Transverse colon (tissue), 4 donors: ENCODE measurements around the gene HTRA1. TPM values are rescaled to one million over a fixed set of nuclear protein-coding genes. Genes with fewer than 3 reads are reported as not detected.
A peak's percentile ranks its signal among the peaks of the same experiment; 100 is the strongest.

ENCODE experiments used
- DNase-seq: peaks from one replicate; pipeline ENCODE4 v3.0.0-alpha.2; 2019
- H3K27ac ChIP-seq, 4 donors: fragments of 200-600 bp; sonication (generic); 2 replicates each; pipeline ENCODE4 v1.5.1; 2016 to 2018; ENCODE audit warnings: inconsistent platforms in 4 of 4
- H3K27me3 ChIP-seq: fragments of 200-600 bp; sonication (generic); 2 replicates; pipeline ENCODE4 v1.5.1; 2017; ENCODE audit warnings: inconsistent platforms
- H3K36me3 ChIP-seq, 4 donors: fragments of 200-600 bp; sonication (generic); 2 replicates each; pipeline ENCODE4 v1.5.1; 2017 to 2019; ENCODE audit warnings: inconsistent platforms in 4 of 4
- H3K4me1 ChIP-seq, 4 donors: fragments of 200-600 bp; sonication (generic); 2 replicates each; pipeline ENCODE4 v1.5.1; 2017 to 2020; ENCODE audit warnings: inconsistent platforms in 4 of 4
- H3K4me3 ChIP-seq, 4 donors: fragments of 200-600 bp; sonication (generic); 1 replicate in 1 of 4; 2 replicates in 3 of 4; pipeline versions ENCODE4 v1.5.1 to v1.6.1; 2017 to 2019; ENCODE audit warnings: inconsistent platforms in 4 of 4
- H3K9me3 ChIP-seq, 2 donors: fragments of 200-600 bp; sonication (generic); 2 replicates each; pipeline ENCODE4 v1.5.1; 2017 to 2019; ENCODE audit warnings: inconsistent platforms in 2 of 2
- CTCF ChIP-seq, 5 experiments: fragments of 200-600 bp in 3 of 5; fragments of 450-650 bp in 2 of 5; sonication (generic) in 3 of 5; IDR thresholded peaks; 1 replicate in 2 of 5; 2 replicates in 3 of 5; pipeline ENCODE4 v1.5.1; 2016 to 2017; ENCODE audit warnings: antibody characterized with exemption in 5 of 5, inconsistent platforms in 3 of 5, mild to moderate bottlenecking in 2 of 5, moderate library complexity in 1 of 5
- EP300 ChIP-seq: sonication (generic); formaldehyde crosslinking; IDR thresholded peaks from one replicate; pipeline ENCODE4 v1.6.1; 2017; ENCODE audit warnings: antibody characterized with exemption, low read depth
- POLR2A ChIP-seq: fragments of 450-650 bp; IDR thresholded peaks from one replicate; pipeline ENCODE4 v1.6.1; 2016; ENCODE audit warnings: antibody characterized with exemption, mild to moderate bottlenecking, moderate library complexity
- POLR2AphosphoS5 ChIP-seq, 3 donors: sonication (generic); formaldehyde crosslinking; IDR thresholded peaks; one replicate each; pipeline ENCODE4 v1.6.1; 2016; ENCODE audit warnings: antibody characterized with exemption in 3 of 3
- WGBS, 2 donors: methylation state at CpG; one replicate each; pipeline ENCODE4 v1.1.5; 2018; ENCODE audit warnings: low coverage in 1 of 2; 5-methylcytosine and 5-hydroxymethylcytosine counted together
- in situ Hi-C, 4 donors: fragments of 200-750 bp; cut with MboI; loops; one replicate each; pipeline versions ENCODE4 v1.15.0 to v1.15.1; 2017; ENCODE audit warnings: low sequenced_read_pairs in 3 of 4, low pct_ligation_motif_present in 1 of 4, low pct_unique_long_range_greater_than_20kb in 1 of 4
- intact Hi-C: fragments of 100-400 bp; cut with DNase I; formaldehyde crosslinking; loops from one replicate; pipeline ENCODE4 v1.15.1; 2023; ENCODE audit warnings: low total_unique reads
- total RNA-seq, 4 donors: library from RNA; depleted of rRNA; stranded (reverse); fragments of >200 nt; gene quantifications; one replicate each; pipeline ENCODE4 v1.1.0, GENCODE V29; 2016

Gene HTRA1
- total RNA-seq, 4 donors from 2014 or later = 7.9 to 103 (median 31.2) TPM

- H3K4me1 ChIP-seq = peaks cover 14 to 30% (median 22%) of the 10 kb centered on the region in 4 donors
- peaks cover 6% of the 10 kb centered on the region for H3K27me3 ChIP-seq
- intact Hi-C loops (no loop called here), in situ Hi-C loops (no loop called here)
- TF ChIP-seq POLR2AphosphoS5 (IDR thresholded peaks at IDR 0.05) (no peak), CTCF (IDR thresholded peaks at IDR 0.05) (no peak)
- no peak overlapping the region for H3K4me3 ChIP-seq
- DNase-seq = no peak
- WGBS, 2 donors = 81 to 89% methylated on average over 3 to 6 of the region's 6 CpGs
- H3K36me3 ChIP-seq = no peaks in the 10 kb centered on the region
- H3K27ac ChIP-seq = peak overlapping the region in 3 of 4 donors; percentile 70 to 84 (median 73)
- no peaks in the 10 kb centered on the region for H3K9me3 ChIP-seq
Observed at GRCh38 chr10:122476333-122476695, 15.0 kb downstream of the HTRA1 start.

- 66% methylated on average over 5 of the region's 5 CpGs; no CpG with 5 or more reads in 1 of the 2 donors for WGBS, 2 donors
- no peak overlapping the region for H3K4me3 ChIP-seq
- in situ Hi-C loops (no loop called here), intact Hi-C loops (no loop called here)
- peaks cover 6% of the 10 kb centered on the region for H3K27me3 ChIP-seq
- peaks cover 14 to 30% (median 22%) of the 10 kb centered on the region in 4 donors for H3K4me1 ChIP-seq
- no peaks in the 10 kb centered on the region for H3K36me3 ChIP-seq
- TF ChIP-seq POLR2A = no peak
- no peak for TF ChIP-seq CTCF (IDR thresholded peaks at IDR 0.05)
- TF ChIP-seq POLR2AphosphoS5 (IDR thresholded peaks at IDR 0.05) = no peak
- TF ChIP-seq EP300 = no peak
- no peaks in the 10 kb centered on the region for H3K9me3 ChIP-seq
- DNase-seq = no peak
- H3K27ac ChIP-seq = peak overlapping the region in 1 of 4 donors; percentile 22
Observed at GRCh38 chr10:122477436-122477835, 16.1 kb downstream of the HTRA1 start.

- H3K9me3 ChIP-seq = no peaks in the 10 kb centered on the region
- peaks cover 13 to 29% (median 22%) of the 10 kb centered on the region in 4 donors for H3K4me1 ChIP-seq
- peaks cover 4% of the 10 kb centered on the region for H3K27me3 ChIP-seq
- intact Hi-C loops (no loop called here), in situ Hi-C loops (no loop called here)
- no peak overlapping the region for H3K27ac ChIP-seq
- TF ChIP-seq EP300 (no peak), POLR2A (no peak), CTCF (IDR thresholded peaks at IDR 0.05) (no peak), POLR2AphosphoS5 (IDR thresholded peaks at IDR 0.05) (no peak)
- no peaks in the 10 kb centered on the region for H3K36me3 ChIP-seq
- WGBS, 2 donors = 82% methylated on average over 7 of the region's 7 CpGs; no CpG with 5 or more reads in 1 of the 2 donors
- no peak for DNase-seq
- no peak overlapping the region for H3K4me3 ChIP-seq
Observed at GRCh38 chr10:122478971-122479370, 17.6 kb downstream of the HTRA1 start.

GRCh38 chr10:122480146-122480833, 18.9 kb downstream of the HTRA1 start:
- TF ChIP-seq POLR2A (no peak), EP300 (no peak), CTCF (IDR thresholded peaks at IDR 0.05) (no peak), POLR2AphosphoS5 (IDR thresholded peaks at IDR 0.05) (no peak)
- intact Hi-C loops (no loop called here), in situ Hi-C loops (no loop called here)
- Histone ChIP-seq H3K27me3 (no peaks in the 10 kb centered on the region), H3K36me3 (no peaks in the 10 kb centered on the region), H3K27ac (no peak overlapping the region), H3K4me1 (peaks cover 10 to 25% (median 13%) of the 10 kb centered on the region in 4 donors), H3K4me3 (no peak overlapping the region), H3K9me3 (no peaks in the 10 kb centered on the region)
- DNase-seq = no peak
- WGBS, 2 donors = 89 to 100% methylated on average over 1 to 10 of the region's 10 CpGs
